GM19452 (cell line): ENCODE results near the gene AXIN2.
A peak's percentile ranks its signal among the peaks of the same experiment; 100 is the strongest.

Experiments used
- ATAC-seq: cut with Tn5 transposase; IDR thresholded peaks from one replicate; pipeline ENCODE4 v1.9.1; 2021; ENCODE audit not compliant: unreplicated experiment

Gene AXIN2

GRCh38 chr17:65561452-65562205 is at the start of gene AXIN2:
AXIN2 (minus strand) TSS chr17:65561648; CDS start chr17:65558620, 3,028 bp downstream.
- ATAC-seq, result peak; percentile 89

GRCh38 chr17:65609749-65610148 is 48.3 kb upstream of the AXIN2 start:
- ATAC-seq, result no peak

GRCh38 chr17:65609286-65609685 is 47.8 kb upstream of the AXIN2 start:
- ATAC-seq, result no peak

GRCh38 chr17:65604070-65604469 is 42.6 kb upstream of the AXIN2 start:
- ATAC-seq, result no peak

- no peak for ATAC-seq
These were observed 40.4 kb upstream of the AXIN2 start for GRCh38 chr17:65601881-65602280.

GRCh38 chr17:65601145-65601544 is 39.7 kb upstream of the AXIN2 start:
- ATAC-seq, result no peak

- no peak for ATAC-seq
These were observed 39.1 kb upstream of the AXIN2 start for GRCh38 chr17:65600518-65600917.

- ATAC-seq, result no peak
These were observed 38.2 kb upstream of the AXIN2 start for GRCh38 chr17:65599650-65600049.

- ATAC-seq, result no peak
These were observed 37.3 kb upstream of the AXIN2 start for GRCh38 chr17:65598746-65599145.

- no peak for ATAC-seq
These were observed 33.7 kb upstream of the AXIN2 start for GRCh38 chr17:65595071-65595656.

- ATAC-seq, result no peak
These were observed 32.7 kb upstream of the AXIN2 start for GRCh38 chr17:65593855-65594845.

GRCh38 chr17:65593092-65593854 is 31.8 kb upstream of the AXIN2 start:
- ATAC-seq, result no peak

- ATAC-seq, result no peak
These were observed 30.9 kb upstream of the AXIN2 start for GRCh38 chr17:65592125-65592965.

- no peak for ATAC-seq
These were observed 27.9 kb upstream of the AXIN2 start for GRCh38 chr17:65589321-65589720.

- no peak for ATAC-seq
These were observed 26.8 kb upstream of the AXIN2 start for GRCh38 chr17:65588181-65588808.

- no peak for ATAC-seq
These were observed 26.2 kb upstream of the AXIN2 start for GRCh38 chr17:65587534-65588180.

- ATAC-seq, result no peak
These were observed 25.5 kb upstream of the AXIN2 start for GRCh38 chr17:65586899-65587298.

GRCh38 chr17:65584604-65585521 is 23.4 kb upstream of the AXIN2 start:
- ATAC-seq, result no peak
